Loucy (cell line): ENCODE data around the gene RMND5B.
"Not testable (repeated sequence)": the region's sequence is repeated elsewhere in the genome, so short reads cannot be mapped to it uniquely, and the experiment has no call there.

Experiments used
- EZH2phosphoT487 ChIP-seq: fragments of 200-600 bp; IDR thresholded peaks from 2 replicates; pipeline ENCODE4 v1.6.1; 2018; ENCODE audit warnings: antibody characterized with exemption, mild to moderate bottlenecking, moderate library complexity, borderline replicate concordance
- TF ChIP-seq, protein P1 (sequence below): fragments of 200-600 bp; sonication (generic); conservative IDR thresholded peaks from 2 replicates; pipeline ENCODE4 v1.5.1; 2014; ENCODE audit warnings: mild to moderate bottlenecking, antibody characterized with exemption, low read length

DNA sequence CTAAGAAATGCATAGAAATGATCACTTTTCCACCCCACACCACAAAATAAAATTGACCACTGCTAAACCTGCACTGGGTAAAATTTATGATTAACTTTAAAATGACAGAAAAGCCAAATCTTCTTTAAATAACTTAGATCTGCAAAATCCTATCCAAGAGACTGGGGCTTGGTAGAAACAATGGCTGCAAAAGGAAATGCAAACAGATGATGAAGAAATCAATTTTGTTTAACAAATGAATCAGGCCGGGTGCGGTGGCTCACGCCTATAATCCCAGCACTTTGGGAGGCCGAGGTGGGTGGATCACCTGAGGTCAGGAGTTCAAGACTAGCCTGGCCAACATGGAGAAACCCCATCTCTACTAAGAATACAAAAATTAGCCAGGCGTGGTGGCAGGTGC, 43.6 kb upstream of the RMND5B start:
- TF ChIP-seq, protein P1, sequence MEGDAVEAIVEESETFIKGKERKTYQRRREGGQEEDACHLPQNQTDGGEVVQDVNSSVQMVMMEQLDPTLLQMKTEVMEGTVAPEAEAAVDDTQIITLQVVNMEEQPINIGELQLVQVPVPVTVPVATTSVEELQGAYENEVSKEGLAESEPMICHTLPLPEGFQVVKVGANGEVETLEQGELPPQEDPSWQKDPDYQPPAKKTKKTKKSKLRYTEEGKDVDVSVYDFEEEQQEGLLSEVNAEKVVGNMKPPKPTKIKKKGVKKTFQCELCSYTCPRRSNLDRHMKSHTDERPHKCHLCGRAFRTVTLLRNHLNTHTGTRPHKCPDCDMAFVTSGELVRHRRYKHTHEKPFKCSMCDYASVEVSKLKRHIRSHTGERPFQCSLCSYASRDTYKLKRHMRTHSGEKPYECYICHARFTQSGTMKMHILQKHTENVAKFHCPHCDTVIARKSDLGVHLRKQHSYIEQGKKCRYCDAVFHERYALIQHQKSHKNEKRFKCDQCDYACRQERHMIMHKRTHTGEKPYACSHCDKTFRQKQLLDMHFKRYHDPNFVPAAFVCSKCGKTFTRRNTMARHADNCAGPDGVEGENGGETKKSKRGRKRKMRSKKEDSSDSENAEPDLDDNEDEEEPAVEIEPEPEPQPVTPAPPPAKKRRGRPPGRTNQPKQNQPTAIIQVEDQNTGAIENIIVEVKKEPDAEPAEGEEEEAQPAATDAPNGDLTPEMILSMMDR: not testable (repeated sequence)
- not testable (repeated sequence) for TF ChIP-seq EZH2phosphoT487
